Right lobe of liver (tissue), 6 donors: ENCODE measurements around the gene BCL2. TPM values are rescaled to one million over a fixed set of nuclear protein-coding genes. Genes with fewer than 3 reads are reported as not detected.

Experiments used
- ATAC-seq, 4 donors: fragments of 200-7000 bp; cut with Tn5 transposase; one replicate each; pipeline ENCODE4 v1.9.1; 2020; ENCODE audit warnings: mild to moderate bottlenecking in 4 of 4, moderate library complexity in 4 of 4
- DNase-seq, 3 donors: peaks; one replicate each; pipeline ENCODE4 v3.0.0-alpha.2; 2020
- H3K27ac ChIP-seq, 3 donors: fragments of 200-600 bp; one replicate each; pipeline ENCODE4 v1.8.0; 2022
- H3K27me3 ChIP-seq, 2 donors: fragments of 200-600 bp; one replicate each; pipeline ENCODE4 v1.8.0; 2022
- H3K36me3 ChIP-seq, 4 donors: fragments of 200-600 bp; sonication (generic) in 1 of 4; one replicate each; pipeline versions ENCODE4 v1.5.1 to v1.8.0; 2017 to 2022; ENCODE audit warnings: control low read depth in 1 of 4
- H3K4me1 ChIP-seq, 4 donors: fragments of 200-600 bp; sonication (generic) in 1 of 4; one replicate each; pipeline versions ENCODE4 v1.5.1 to v1.8.0; 2017 to 2022; ENCODE audit warnings: control low read depth in 1 of 4
- H3K4me3 ChIP-seq, 3 donors: fragments of 200-600 bp; one replicate each; pipeline ENCODE4 v1.8.0; 2022
- H3K9me3 ChIP-seq, 4 donors: fragments of 200-600 bp; sonication (generic) in 1 of 4; one replicate each; pipeline versions ENCODE4 v1.5.1 to v1.8.0; 2017 to 2022; ENCODE audit warnings: control low read depth in 1 of 4
- CTCF ChIP-seq, 4 donors: fragments of 200-600 bp in 3 of 4; fragments of 450-650 bp in 1 of 4; IDR thresholded peaks; one replicate each; pipeline versions ENCODE4 v1.5.1 to v1.8.0; 2016 to 2022; ENCODE audit warnings: antibody characterized with exemption in 4 of 4, mild to moderate bottlenecking in 2 of 4
- POLR2A ChIP-seq: fragments of 450-650 bp; IDR thresholded peaks from one replicate; pipeline ENCODE4 v1.6.1; 2017; ENCODE audit warnings: antibody characterized with exemption, mild to moderate bottlenecking
- WGBS: methylation state at CpG from one replicate; pipeline ENCODE4 v1.1.6; 2018; ENCODE audit warnings: low coverage, low lambda C conversion rate; ENCODE audit not compliant: insufficient coverage; ENCODE audit errors: missing lambda C conversion rate; 5-methylcytosine and 5-hydroxymethylcytosine counted together
- intact Hi-C, 2 donors: fragments of 100-400 bp; cut with DNase I; formaldehyde crosslinking; loops; one replicate each; pipeline versions ENCODE4 v1.11.2 to v1.14.1; 2022
- total RNA-seq, 6 experiments: library from RNA; depleted of rRNA in 2 of 6; stranded (reverse); fragments of >200 nt in 2 of 6; fragmentation: NEBNext Ultra II Directional in 3 of 6; extraction: Animal tissue kit (Norgen Biotek cat#: 25700) in 3 of 6; gene quantifications; one replicate each; pipeline versions ENCODE4 v1.1.0 to v1.2.4, GENCODE V29; 2016 to 2023
- donor health status: DM: no; HTN: yes; CAD: no.
- donor health status: DM: no; HTN: no; CAD: no.
- donor health status: DM: no; HTN: no; CAD: no.
- donor health status: DM: no; HTN: yes; CAD: no.
- donor health status: DM: no; HTN: yes; CAD: no.

BCL2 gene
- total RNA-seq, 6 experiments from 2014 or later = 0.73 to 4.7 (median 2.7) TPM

DNA sequence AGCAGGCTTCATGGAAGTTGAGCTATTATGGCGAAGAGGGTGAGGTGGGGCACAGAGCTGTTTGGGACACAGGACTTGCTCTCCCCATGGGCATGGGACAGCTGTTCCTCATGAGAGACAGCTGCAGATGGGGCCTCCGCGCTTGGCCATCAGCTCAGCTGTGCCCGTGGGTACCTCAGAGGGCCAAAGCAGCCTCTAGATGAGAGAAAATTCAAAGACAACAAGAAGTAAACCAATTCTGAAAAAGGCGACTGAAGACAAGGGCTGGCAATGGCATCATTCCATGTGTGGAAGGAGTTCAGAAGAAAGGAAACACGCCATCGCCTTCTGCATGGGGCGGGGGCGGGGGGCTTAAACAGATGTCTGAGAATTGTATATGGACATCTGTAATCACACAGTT lies 136.2 kb downstream of the BCL2 start:
- Histone ChIP-seq H3K27me3 (no peaks in the 10 kb centered on the region), H3K4me1 (no peaks in the 10 kb centered on the region), H3K4me3 (no peak overlapping the region), H3K9me3 (no peaks in the 10 kb centered on the region), H3K27ac (no peak overlapping the region), H3K36me3 (no peaks in the 10 kb centered on the region)
- intact Hi-C loops = no loop called here
- TF ChIP-seq POLR2A (no peak), CTCF (IDR thresholded peaks at IDR 0.05) (no peak)
- WGBS = 92% methylated on average over 7 of the region's 9 CpGs
- DNase-seq (no peak), ATAC-seq (no peak)

- intact Hi-C loops = no loop called here
- no peak overlapping the region for H3K4me3 ChIP-seq
- no peaks in the 10 kb centered on the region for H3K9me3 ChIP-seq
- TF ChIP-seq POLR2A (no peak), CTCF (IDR thresholded peaks at IDR 0.05) (no peak)
- H3K36me3 ChIP-seq = no peaks in the 10 kb centered on the region
- WGBS = 44% methylated on average over 3 of the region's 5 CpGs
- no peak overlapping the region for H3K27ac ChIP-seq
- DNase-seq (no peak), ATAC-seq (no peak)
- H3K4me1 ChIP-seq = no peaks in the 10 kb centered on the region
- no peaks in the 10 kb centered on the region for H3K27me3 ChIP-seq
These were observed 136.7 kb downstream of the BCL2 start for GRCh38 chr18:63182861-63183260.

DNA sequence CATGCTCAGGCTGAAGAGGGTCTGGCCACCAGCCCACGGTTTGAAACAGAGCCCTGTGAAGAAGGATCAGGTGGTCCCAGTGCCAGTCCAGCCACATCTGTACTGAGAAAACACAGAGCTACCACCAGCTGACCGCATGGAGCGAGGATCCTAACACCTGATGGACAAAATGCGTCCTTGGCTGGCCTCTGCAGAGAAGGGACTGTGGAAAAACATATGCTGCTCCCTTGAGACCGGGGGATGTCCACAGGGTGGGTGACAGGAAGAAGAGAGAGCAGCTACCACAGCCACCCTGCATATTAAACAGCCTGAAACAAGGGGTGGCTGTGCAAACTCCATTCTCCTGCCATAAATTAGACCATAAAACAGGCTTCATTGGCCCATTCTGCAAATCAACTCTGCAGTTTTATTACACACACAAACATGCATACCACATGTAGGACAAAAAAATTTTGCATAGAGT lies 137.2 kb downstream of the BCL2 start:
- Histone ChIP-seq H3K9me3 (no peaks in the 10 kb centered on the region), H3K36me3 (no peaks in the 10 kb centered on the region), H3K27ac (no peak overlapping the region), H3K27me3 (no peaks in the 10 kb centered on the region), H3K4me1 (no peaks in the 10 kb centered on the region), H3K4me3 (no peak overlapping the region)
- 67% methylated on average over 1 of the region's 5 CpGs for WGBS
- no peak for TF ChIP-seq POLR2A
- TF ChIP-seq CTCF (IDR thresholded peaks at IDR 0.05) = no peak
- intact Hi-C loops = no loop called here
- ATAC-seq (no peak), DNase-seq (no peak)

DNA sequence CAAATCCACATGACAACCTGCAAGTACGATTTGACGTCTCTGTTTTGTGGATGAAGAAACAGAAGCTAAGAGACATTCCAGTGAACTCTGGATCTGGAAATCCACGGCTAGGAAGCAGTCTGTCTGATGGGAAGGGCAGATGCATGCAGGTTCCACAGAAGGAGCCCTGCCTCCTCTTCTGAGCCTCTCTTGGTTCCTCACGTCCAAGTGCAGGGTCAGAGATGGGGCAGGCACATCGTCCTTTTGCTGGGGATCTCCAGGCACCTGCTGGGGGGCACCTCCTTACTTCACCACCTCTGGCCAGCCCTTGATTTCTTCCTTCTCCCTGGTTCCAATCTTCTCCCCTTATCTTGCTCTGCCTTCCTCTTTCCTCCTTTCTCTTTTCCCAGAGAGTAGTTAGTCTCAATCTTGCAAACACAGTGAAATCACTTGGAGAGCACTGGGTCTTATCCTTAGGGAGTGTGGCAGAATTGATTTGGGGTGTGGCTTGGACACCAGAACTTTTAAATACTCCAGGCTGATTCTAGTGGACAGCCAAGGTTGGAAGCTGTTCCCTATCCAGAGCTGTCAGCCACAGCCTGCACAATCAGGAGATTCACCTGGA lies 137.8 kb downstream of the BCL2 start:
- no peak for DNase-seq
- WGBS = 40% methylated on average over 1 of the region's 5 CpGs
- H3K36me3 ChIP-seq = no peaks in the 10 kb centered on the region
- ATAC-seq = no peak
- no peak overlapping the region for H3K4me3 ChIP-seq
- H3K27ac ChIP-seq = no peak overlapping the region
- TF ChIP-seq POLR2A = no peak
- TF ChIP-seq CTCF (IDR thresholded peaks at IDR 0.05) = no peak
- H3K27me3 ChIP-seq = no peaks in the 10 kb centered on the region
- no peaks in the 10 kb centered on the region for H3K4me1 ChIP-seq
- intact Hi-C loops = no loop called here
- no peaks in the 10 kb centered on the region for H3K9me3 ChIP-seq

- no peak overlapping the region for H3K27ac ChIP-seq
These were observed 138.6 kb downstream of the BCL2 start for GRCh38 chr18:63180971-63181376.

More at GRCh38 chr18:63180971-63181376, 138.6 kb downstream of the BCL2 start:
- no peaks in the 10 kb centered on the region for H3K27me3 ChIP-seq
- 25% methylated on average over 1 of the region's 5 CpGs for WGBS
- intact Hi-C loops = no loop called here
- no peak overlapping the region for H3K4me3 ChIP-seq
- TF ChIP-seq POLR2A (no peak), CTCF (IDR thresholded peaks at IDR 0.05) (no peak)
- ATAC-seq (no peak), DNase-seq (no peak)
- no peaks in the 10 kb centered on the region for H3K9me3 ChIP-seq
- no peaks in the 10 kb centered on the region for H3K4me1 ChIP-seq
- no peaks in the 10 kb centered on the region for H3K36me3 ChIP-seq
